NCI-H2107 treated with DMSO at 0.1 percent for 48 hours (cell line): ENCODE measurements around the gene RNF123.

Source experiments
- DNase-seq: peaks from one replicate; lab custom pipeline; 2025; ENCODE audit not compliant: unreplicated experiment; lab: John Stamatoyannopoulos, UW

RNF123 gene

GRCh38 chr3:49700453-49701128 lies 11.2 kb downstream of the RNF123 start:
- DNase-seq = no peak

GRCh38 chr3:49701388-49702077 lies 12.2 kb downstream of the RNF123 start:
- DNase-seq = no peak

GRCh38 chr3:49702672-49703071 lies 13.3 kb downstream of the RNF123 start:
- DNase-seq = no peak

- peak; percentile 11 for DNase-seq
Measured at GRCh38 chr3:49703443-49703927, 14.1 kb downstream of the RNF123 start.

- DNase-seq = no peak
Measured at GRCh38 chr3:49703956-49704355, 14.6 kb downstream of the RNF123 start.

- DNase-seq = no peak
Measured at GRCh38 chr3:49704629-49705028, 15.3 kb downstream of the RNF123 start.

- DNase-seq = no peak
Measured at GRCh38 chr3:49705390-49705960, 16.1 kb downstream of the RNF123 start.

- DNase-seq = no peak
Measured at GRCh38 chr3:49706456-49707112, 17.2 kb downstream of the RNF123 start.

- no peak for DNase-seq
Measured at GRCh38 chr3:49707113-49707480, 17.7 kb downstream of the RNF123 start.

GRCh38 chr3:49709852-49710251 lies 20.5 kb downstream of the RNF123 start:
- DNase-seq = no peak

GRCh38 chr3:49711489-49711888 lies 22.1 kb downstream of the RNF123 start:
- DNase-seq = no peak

- DNase-seq = no peak
Measured at GRCh38 chr3:49712166-49712565, 22.8 kb downstream of the RNF123 start.

GRCh38 chr3:49712631-49713317 lies 23.4 kb downstream of the RNF123 start:
- no peak for DNase-seq

- DNase-seq = no peak
Measured at GRCh38 chr3:49713336-49714105, 24.2 kb downstream of the RNF123 start.

- no peak for DNase-seq
Measured at GRCh38 chr3:49714728-49715550, 25.6 kb downstream of the RNF123 start.

- no peak for DNase-seq
Measured at GRCh38 chr3:49715611-49716121, 26.3 kb downstream of the RNF123 start.

GRCh38 chr3:49716169-49716568 lies 26.8 kb downstream of the RNF123 start:
- DNase-seq = no peak

- no peak for DNase-seq
Measured at GRCh38 chr3:49716691-49717210, 27.4 kb downstream of the RNF123 start.
